SJCRH30 (cell line): ENCODE results near the gene UCN2. TPM values are rescaled to one million over a fixed set of nuclear protein-coding genes. Genes with fewer than 3 reads are reported as not detected.
A peak's percentile ranks its signal among the peaks of the same experiment; 100 is the strongest.

Experiments
- DNase-seq, 2 experiments: peaks; one replicate each; pipeline ENCODE4 v3.0.0-alpha.2; 2015 to 2020
- H3K27ac ChIP-seq: fragments of 250-450 bp; sonication (Bioruptor Pico); 2 replicates; pipeline ENCODE4 v1.5.1; 2020; ENCODE audit warnings: mild to moderate bottlenecking, moderate library complexity
- H3K27me3 ChIP-seq: fragments of 250-450 bp; sonication (Bioruptor Pico); 2 replicates; pipeline ENCODE4 v1.5.1; 2020; ENCODE audit warnings: mild to moderate bottlenecking, moderate library complexity
- H3K36me3 ChIP-seq: fragments of 250-450 bp; sonication (Bioruptor Pico); 2 replicates; pipeline ENCODE4 v1.5.1; 2020; ENCODE audit warnings: mild to moderate bottlenecking, moderate library complexity
- H3K4me1 ChIP-seq: fragments of 250-450 bp; sonication (Bioruptor Pico); 2 replicates; pipeline ENCODE4 v1.5.1; 2020; ENCODE audit warnings: mild to moderate bottlenecking, moderate library complexity
- H3K4me3 ChIP-seq: fragments of 250-450 bp; sonication (Bioruptor Pico); 2 replicates; pipeline ENCODE4 v1.5.1; 2020; ENCODE audit warnings: mild to moderate bottlenecking, moderate library complexity
- H3K9me3 ChIP-seq: fragments of 250-450 bp; sonication (Bioruptor Pico); replicated peaks from 2 replicates; pipeline ENCODE4 v1.5.1; 2020; ENCODE audit warnings: mild to moderate bottlenecking, moderate library complexity
- total RNA-seq: library from RNA; depleted of rRNA; stranded (reverse); fragments of >200 nt; shearing (Covaris generic); gene quantifications from 2 replicates; pipeline ENCODE4 v1.2.3, GENCODE V29; 2014

UCN2 gene
- total RNA-seq, 1 experiment from 2014 or later = 0.14 TPM

DNA sequence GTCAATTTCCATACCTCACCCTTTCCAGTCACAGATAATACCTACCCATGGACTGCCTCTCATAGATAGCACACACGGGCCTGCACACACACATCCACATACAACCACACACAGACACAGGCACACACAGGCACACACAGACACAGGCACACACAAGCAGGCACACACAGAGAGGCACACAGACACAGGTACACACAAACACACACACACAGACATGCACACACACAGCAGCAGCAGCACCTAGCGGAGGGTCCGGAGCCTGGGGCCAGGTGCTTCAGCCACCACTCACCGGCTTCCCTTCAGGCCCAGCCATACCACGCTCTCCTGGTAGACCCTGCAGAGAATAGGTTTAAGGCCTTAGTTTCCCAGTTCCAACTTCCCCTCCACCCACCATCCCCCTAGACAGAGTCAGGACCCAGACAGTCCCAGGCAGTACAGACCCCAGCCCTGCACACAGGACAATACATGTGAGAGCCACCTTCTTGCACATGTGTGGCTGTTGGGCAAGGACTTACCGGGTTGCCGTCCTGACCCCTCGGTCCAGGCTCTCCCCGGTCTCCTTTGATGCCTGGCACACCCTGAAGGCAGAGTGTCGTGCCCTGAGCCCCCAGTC is 10.5 kb upstream of the UCN2 start:
- Histone ChIP-seq H3K9me3 (no peaks in the 10 kb centered on the region), H3K4me3 (no peak overlapping the region), H3K27me3 (no peaks in the 10 kb centered on the region), H3K36me3 (no peaks in the 10 kb centered on the region), H3K4me1 (no peaks in the 10 kb centered on the region), H3K27ac (no peak overlapping the region)
- DNase-seq = no peak

DNA sequence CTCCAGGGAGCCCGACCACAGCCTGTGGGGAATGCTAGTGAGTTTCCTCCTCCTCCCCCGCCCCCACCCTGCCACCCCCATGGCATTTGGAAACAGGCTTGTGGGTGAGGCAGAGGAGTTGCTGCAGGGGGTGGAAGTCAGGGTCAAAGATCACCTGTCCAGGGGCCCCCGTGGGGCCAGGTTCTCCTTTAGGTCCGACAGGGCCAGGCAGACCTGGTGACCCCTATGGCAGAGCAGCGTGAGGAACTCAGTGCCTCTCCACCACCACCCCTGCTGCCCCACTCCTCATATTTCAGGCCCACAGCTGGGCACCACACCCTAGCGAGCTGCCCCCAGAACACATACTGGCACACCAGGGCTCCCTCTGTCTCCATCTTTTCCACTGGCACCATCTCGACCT is 8.9 kb upstream of the UCN2 start:
- no peak overlapping the region for H3K27ac ChIP-seq
- no peaks in the 10 kb centered on the region for H3K36me3 ChIP-seq
- no peak for DNase-seq
- no peaks in the 10 kb centered on the region for H3K27me3 ChIP-seq
- no peak overlapping the region for H3K4me3 ChIP-seq
- H3K9me3 ChIP-seq = no peaks in the 10 kb centered on the region
- no peaks in the 10 kb centered on the region for H3K4me1 ChIP-seq

DNA sequence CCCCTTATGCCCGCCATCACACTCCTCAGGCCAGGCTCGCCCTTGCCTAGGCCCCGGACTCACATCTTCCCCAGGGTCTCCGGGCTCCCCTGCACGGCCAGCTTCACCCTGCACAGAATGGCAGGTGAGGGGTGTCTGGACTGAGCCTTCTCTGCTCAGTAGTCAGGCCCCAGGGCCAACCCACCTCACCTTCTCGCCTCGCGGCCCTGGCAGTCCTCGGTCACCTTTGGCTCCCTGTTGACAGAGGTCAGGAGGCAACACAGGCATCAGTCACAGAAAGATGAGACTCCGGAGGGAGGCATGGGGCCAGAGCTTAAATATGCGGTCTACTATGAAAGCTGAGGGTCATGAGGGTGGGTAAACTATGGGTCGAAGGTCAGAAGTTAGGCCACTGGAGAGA is 8.4 kb upstream of the UCN2 start:
- H3K4me1 ChIP-seq = no peaks in the 10 kb centered on the region
- DNase-seq = no peak
- no peaks in the 10 kb centered on the region for H3K9me3 ChIP-seq
- no peak overlapping the region for H3K4me3 ChIP-seq
- H3K36me3 ChIP-seq = no peaks in the 10 kb centered on the region
- no peak overlapping the region for H3K27ac ChIP-seq
- no peaks in the 10 kb centered on the region for H3K27me3 ChIP-seq

DNA sequence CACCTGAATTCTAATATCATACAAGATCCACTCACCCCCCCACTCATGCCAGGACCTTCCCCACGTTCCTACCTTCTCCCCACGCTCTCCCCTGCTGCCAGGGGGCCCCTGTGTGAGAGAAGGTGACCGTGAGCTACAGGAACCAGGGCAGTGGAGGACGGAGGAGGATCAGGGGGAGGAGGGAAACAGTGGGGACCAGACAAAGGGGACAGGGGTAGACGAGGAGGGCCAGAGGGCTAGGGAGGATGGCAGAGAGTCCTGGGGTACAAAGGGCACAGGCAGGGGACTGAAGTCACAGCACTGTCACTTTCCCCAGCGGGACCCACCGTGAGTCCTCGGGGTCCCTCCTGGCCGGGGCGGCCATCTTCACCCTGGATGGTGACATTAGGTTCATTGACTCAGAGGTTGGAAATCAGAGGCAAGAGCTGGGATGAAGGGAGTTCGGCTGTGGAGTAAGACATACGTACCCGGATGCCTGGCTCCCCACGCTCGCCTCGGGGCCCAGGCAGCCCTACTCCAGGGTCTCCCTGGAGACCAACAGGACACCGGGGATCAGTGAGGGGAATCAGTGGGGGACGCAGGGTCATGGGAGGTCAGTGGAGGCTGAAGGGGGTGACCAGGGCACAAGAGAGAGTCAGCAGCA is 6.3 kb upstream of the UCN2 start:
- no peak overlapping the region for H3K4me3 ChIP-seq
- H3K4me1 ChIP-seq = peaks cover 11% of the 10 kb centered on the region
- no peak for DNase-seq
- H3K9me3 ChIP-seq = no peaks in the 10 kb centered on the region
- H3K27ac ChIP-seq = no peak overlapping the region
- H3K27me3 ChIP-seq = no peaks in the 10 kb centered on the region
- no peaks in the 10 kb centered on the region for H3K36me3 ChIP-seq

DNA sequence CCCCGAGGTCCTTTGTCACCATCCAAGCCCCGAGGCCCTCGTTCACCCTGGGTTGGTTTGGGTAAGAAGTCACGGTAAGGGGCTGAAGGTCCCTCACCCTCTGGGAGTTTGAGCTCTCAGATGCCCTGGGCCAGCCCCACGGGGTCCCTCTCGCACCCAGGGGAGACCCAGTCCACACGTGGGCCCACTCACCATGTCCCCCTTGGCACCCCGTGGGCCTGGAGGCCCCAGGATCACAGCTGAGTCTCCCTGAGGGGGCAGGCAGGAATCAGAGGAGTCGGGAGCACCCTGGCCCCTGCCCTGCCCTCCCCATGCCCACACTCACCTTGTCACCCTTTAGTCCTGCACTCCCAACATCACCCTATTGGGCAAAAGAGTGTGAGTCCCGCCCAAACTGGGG is 5.8 kb upstream of the UCN2 start:
- H3K36me3 ChIP-seq = no peaks in the 10 kb centered on the region
- no peak overlapping the region for H3K4me3 ChIP-seq
- DNase-seq = no peak

DNA sequence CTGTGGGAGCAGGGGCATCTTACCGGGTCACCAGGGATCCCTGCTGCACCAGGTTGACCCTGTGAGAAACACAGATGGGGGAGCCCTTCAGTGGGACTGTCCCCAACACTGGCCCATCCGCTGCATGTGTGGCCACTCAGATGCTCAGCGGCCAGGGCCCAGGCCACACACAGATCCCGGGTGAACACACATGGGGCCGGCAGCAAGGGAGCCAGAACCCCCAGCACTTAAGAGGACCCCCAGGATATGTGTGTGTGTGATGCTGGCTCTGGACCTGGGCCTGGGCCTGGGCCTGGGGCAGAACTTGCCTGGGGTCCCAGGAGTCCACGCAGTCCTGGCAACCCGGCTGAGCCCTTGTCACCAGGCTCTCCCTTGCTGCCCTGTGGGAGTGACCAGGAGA is 4.9 kb upstream of the UCN2 start:
- H3K36me3 ChIP-seq = no peaks in the 10 kb centered on the region
- H3K27ac ChIP-seq = no peak overlapping the region

More for the DNA sequence above, 5.8 kb upstream of the UCN2 start:
- no peak overlapping the region for H3K27ac ChIP-seq
- peaks cover 12% of the 10 kb centered on the region for H3K4me1 ChIP-seq
- no peaks in the 10 kb centered on the region for H3K27me3 ChIP-seq
- no peaks in the 10 kb centered on the region for H3K9me3 ChIP-seq

DNA sequence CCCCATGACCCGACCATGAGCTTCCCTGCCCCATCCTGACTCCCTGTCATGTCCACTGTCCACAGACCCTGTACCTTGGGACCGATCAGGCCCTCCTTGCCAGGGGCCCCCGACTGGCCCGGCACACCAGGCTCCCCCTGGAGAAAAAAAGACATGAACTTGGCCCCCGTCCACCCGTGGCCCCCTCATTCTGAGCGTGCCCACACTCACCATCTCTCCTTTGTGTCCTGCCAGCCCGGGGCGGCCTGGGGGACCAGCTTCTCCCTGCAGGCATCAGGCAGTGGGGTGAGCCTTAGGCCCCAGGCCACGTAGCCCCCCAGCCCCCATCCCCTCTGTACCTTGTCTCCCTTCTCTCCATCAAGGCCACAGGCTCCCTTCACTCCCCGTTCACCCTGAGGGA is 3.9 kb upstream of the UCN2 start:
- Histone ChIP-seq H3K36me3 (no peaks in the 10 kb centered on the region), H3K4me1 (peaks cover 27% of the 10 kb centered on the region), H3K4me3 (no peak overlapping the region)

More for the DNA sequence above, 4.9 kb upstream of the UCN2 start:
- DNase-seq = no peak
- H3K4me1 ChIP-seq = peaks cover 21% of the 10 kb centered on the region
- H3K27me3 ChIP-seq = no peaks in the 10 kb centered on the region
- H3K4me3 ChIP-seq = no peak overlapping the region
- H3K9me3 ChIP-seq = no peaks in the 10 kb centered on the region

DNA sequence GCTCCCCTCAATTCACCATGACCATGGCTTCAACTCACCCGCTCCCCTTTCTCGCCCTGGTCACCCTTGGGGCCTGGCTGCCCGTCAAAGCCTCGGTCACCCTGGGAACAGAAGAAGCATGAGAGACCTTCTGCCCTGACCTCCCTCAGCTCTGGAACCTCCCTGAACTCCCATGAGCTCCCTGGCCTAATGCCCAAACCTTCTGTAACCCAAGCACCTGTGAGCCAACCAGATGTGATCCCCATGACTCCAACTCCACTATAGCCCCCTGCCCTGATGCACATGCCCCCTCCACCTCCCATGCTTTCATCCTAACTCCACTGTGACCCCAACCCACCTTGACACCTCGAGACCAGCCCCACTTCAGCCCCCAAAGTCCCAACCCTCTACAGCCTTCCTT is 3.5 kb upstream of the UCN2 start:
- H3K4me1 ChIP-seq = peaks cover 27% of the 10 kb centered on the region
- H3K36me3 ChIP-seq = no peaks in the 10 kb centered on the region
- no peaks in the 10 kb centered on the region for H3K27me3 ChIP-seq
- no peak overlapping the region for H3K27ac ChIP-seq
- no peak overlapping the region for H3K4me3 ChIP-seq
- DNase-seq = no peak
- no peaks in the 10 kb centered on the region for H3K9me3 ChIP-seq

More for the DNA sequence above, 3.9 kb upstream of the UCN2 start:
- Histone ChIP-seq H3K27me3 (no peaks in the 10 kb centered on the region), H3K27ac (no peak overlapping the region), H3K9me3 (no peaks in the 10 kb centered on the region)
- DNase-seq = no peak

DNA sequence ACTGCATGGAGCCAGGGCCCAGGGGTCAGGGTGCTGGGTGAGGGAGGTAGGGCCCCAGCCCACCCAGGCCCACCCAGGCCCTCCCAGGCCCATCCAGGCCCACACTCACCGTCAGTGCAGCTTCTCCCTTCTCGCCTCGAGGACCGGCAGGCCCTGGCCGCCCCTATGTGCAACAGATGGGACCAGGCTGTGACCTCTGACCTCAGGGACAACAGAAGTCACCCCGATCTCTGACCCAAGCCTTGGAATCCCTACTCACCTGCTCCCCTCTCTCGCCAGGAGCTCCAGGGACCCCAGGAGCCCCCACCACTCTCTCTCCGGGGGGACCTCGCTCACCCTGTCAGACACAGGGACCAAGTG is 2.8 kb upstream of the UCN2 start:
- Histone ChIP-seq H3K27me3 (no peaks in the 10 kb centered on the region), H3K9me3 (no peaks in the 10 kb centered on the region), H3K4me3 (no peak overlapping the region), H3K27ac (no peak overlapping the region), H3K4me1 (peaks cover 28% of the 10 kb centered on the region), H3K36me3 (no peaks in the 10 kb centered on the region)
- no peak for DNase-seq

DNA sequence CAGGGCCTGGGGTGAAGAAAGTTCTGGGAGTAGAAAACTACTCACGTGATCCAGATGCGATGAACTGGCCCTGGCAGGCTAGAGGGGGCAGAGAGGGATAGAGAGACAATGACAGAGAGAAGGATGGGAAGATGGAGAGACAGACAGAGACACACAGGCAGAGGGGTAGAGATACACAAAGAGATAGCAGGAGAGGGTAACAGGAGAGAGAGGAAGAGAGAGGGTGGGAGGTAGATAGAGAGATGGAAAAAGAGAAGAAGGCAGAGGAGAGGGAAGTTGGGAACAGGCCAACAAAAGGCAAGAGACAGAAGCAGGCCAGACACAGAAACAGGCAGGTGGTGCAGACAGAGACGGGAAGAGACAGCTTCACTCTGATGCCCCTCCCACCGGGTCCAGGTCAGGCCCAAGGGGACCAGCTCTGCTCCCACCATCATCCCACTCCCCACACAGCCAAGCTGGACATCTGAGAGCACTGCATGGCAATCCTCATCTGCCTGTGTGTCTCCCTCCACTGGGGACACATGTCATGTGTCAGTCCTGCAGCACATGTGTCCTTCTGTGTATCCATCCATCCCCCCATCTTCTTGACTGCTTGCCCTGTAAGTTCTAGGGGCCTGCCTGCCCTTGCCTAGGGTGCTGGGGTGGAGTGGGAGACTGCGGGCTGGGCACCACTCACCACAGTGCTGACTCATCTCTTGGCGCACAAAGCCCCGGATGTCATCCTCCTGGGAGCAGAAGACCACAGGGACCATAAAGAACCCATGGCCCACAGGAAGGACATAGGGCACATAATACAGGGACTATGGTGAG is 2.2 kb upstream of the UCN2 start:
- Histone ChIP-seq H3K27me3 (no peaks in the 10 kb centered on the region), H3K4me1 (peaks cover 31% of the 10 kb centered on the region), H3K27ac (no peak overlapping the region), H3K9me3 (no peaks in the 10 kb centered on the region), H3K36me3 (no peaks in the 10 kb centered on the region), H3K4me3 (no peak overlapping the region)
- peak; percentile 33 to 37 for DNase-seq

DNA sequence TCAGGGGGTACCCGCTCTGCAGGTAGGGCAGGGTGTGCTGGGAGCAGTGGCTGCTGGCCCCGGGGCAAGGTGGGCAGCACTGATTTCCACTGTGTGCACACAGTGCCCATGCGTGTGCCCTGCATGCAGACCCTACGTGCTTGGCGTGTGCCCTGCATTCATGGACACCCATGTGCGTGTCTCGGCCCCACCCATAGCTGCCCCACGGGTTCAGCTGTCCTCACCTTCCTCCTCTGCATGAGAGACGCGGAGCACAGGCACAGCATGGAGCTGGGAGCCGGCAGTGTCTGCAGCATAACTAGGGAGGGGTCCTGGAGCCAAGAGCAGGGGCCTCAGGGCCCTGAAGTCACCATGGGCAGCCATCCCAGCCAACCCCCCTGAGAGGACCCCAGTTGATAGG is 1.6 kb upstream of the UCN2 start:
- H3K9me3 ChIP-seq = no peaks in the 10 kb centered on the region
- no peak overlapping the region for H3K27ac ChIP-seq
- H3K27me3 ChIP-seq = no peaks in the 10 kb centered on the region
- H3K4me1 ChIP-seq = peaks cover 35% of the 10 kb centered on the region
- no peaks in the 10 kb centered on the region for H3K36me3 ChIP-seq
- no peak for DNase-seq
- H3K4me3 ChIP-seq = no peak overlapping the region

DNA sequence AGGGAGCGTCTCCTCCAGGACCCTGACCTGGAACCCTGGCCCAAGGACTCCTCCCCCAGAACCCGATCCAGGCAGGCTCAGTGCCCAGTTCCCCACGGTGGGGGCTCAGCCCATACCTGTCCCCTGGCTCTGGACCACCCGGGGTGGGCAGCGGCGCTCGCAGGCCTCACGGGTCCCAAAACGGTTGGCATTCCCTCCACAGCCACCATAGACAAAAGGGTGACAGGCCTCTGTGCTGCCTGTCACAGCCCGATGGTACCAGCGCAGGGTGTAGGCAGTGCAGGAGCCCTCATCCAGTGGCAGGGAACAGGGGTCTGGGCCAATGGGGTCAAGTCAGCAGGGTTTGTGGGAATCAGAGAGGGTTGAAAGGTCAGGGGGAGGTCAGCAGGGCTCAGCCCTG is 1.1 kb upstream of the UCN2 start:
- Histone ChIP-seq H3K27me3 (no peaks in the 10 kb centered on the region), H3K36me3 (no peaks in the 10 kb centered on the region), H3K9me3 (no peaks in the 10 kb centered on the region), H3K27ac (no peak overlapping the region), H3K4me3 (no peak overlapping the region), H3K4me1 (peaks cover 35% of the 10 kb centered on the region)
- DNase-seq = no peak

DNA sequence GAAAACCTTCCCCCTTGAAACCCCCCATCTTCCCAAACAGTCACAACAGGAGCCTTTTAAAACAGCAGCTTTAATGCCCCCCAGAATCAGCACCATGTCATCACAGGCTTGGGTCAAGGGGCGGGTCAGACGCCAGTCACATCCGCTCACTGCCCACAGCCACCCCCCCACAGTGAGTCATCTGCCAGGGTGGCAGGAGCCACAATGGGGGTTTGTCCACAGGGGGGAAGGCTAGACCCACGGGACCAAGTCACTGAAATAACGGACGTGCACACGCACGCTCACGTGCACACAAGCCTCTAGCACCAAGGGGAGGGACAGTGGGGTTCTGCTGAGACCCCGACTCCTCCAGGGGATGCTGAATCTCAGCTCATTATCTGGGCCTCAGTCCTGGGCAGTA is 441 bp upstream of the UCN2 start:
- Histone ChIP-seq H3K4me3 (no peak overlapping the region), H3K36me3 (no peaks in the 10 kb centered on the region), H3K27me3 (no peaks in the 10 kb centered on the region), H3K9me3 (no peaks in the 10 kb centered on the region), H3K4me1 (peaks cover 35% of the 10 kb centered on the region), H3K27ac (peak overlapping the region; percentile 42)
- peak; percentile 40 to 48 for DNase-seq

DNA sequence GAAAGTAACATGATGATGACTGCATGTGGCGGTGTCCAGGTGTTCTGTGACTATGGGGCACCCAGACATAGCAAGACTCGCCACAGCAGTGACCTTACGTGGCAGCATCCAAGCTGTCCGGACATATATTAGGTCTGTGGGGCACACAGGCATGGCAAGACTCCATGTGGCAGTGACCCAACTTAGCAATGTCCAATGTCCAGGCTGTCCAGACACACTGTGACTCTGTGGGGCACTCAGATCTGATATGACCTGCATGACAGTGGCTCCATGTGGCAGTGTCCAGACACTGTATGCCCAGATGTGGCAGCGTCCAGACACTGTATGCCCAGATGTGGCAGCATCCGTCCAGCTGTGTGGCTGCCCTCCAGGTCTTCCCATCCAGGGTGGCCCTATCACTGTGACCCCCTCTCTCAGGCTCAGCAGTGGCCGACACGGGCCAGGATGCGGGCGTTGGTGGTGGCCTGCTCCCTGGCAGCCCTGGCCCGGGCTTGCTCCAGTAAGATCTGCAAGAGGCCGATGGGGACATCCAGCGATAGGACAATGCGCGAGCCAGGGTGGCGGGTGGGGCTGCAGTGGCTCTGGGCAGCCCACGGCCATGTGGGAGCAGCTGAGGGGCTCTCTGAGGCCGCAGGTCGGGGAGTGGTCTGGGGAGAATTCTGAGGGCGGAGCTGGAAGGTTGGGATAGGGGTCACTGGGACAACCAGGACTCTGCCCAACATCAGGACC is 1.1 kb downstream of the UCN2 start:
- no peak overlapping the region for H3K27ac ChIP-seq
- no peaks in the 10 kb centered on the region for H3K36me3 ChIP-seq
- H3K27me3 ChIP-seq = no peaks in the 10 kb centered on the region
- H3K9me3 ChIP-seq = no peaks in the 10 kb centered on the region
- DNase-seq = no peak
- no peak overlapping the region for H3K4me3 ChIP-seq
- peaks cover 35% of the 10 kb centered on the region for H3K4me1 ChIP-seq
